ENCODE measurements around the gene KCNG2. TPM values are rescaled to one million over a fixed set of nuclear protein-coding genes. Genes with fewer than 3 reads are reported as not detected.

Gene KCNG2
- total RNA-seq, 1 experiment from 2014 or later, result not detected

GRCh38 chr18:79900610-79901570, 103.2 kb downstream of the KCNG2 start:
- ChIA-PET CTCF (no interaction called here), POLR2A (ENCODE audit: unreplicated experiment) (no interaction called here)
- Histone ChIP-seq H4K20me1 (ENCODE audit: insufficient read depth) (no peaks in the 10 kb centered on the region), H2AFZ (no peak overlapping the region), H3K4me2 (no peak overlapping the region), H3K4me3 (no peak overlapping the region), H3K27me3 (ENCODE audit: insufficient read depth, low read depth) (no peaks in the 10 kb centered on the region), H3K27ac (no peak overlapping the region), H3K36me3 (ENCODE audit: low read depth) (no peaks in the 10 kb centered on the region), H3F3A (ENCODE audit: insufficient read depth, low read depth) (peaks cover 6% of the 10 kb centered on the region; the same call in 1 of the 2 replicates), H3K79me2 (ENCODE audit: low read depth) (no peaks in the 10 kb centered on the region), H3K4me1 (replicated peaks; ENCODE audit: insufficient read depth) (no peaks in the 10 kb centered on the region), H3K9me2 (ENCODE audit: insufficient read depth) (no peaks in the 10 kb centered on the region), H3K9me3 (ENCODE audit: insufficient read depth, low read depth) (peaks cover 28% of the 10 kb centered on the region)
- BruUV-seq (replicated peaks), result no TSS peak
- TF ChIP-seq CTCF (conservative IDR thresholded peaks at IDR 0.05), result no peak
- TF ChIP-seq EZH2 (IDR thresholded peaks at IDR 0.05; ENCODE audit: low read depth), result no peak
- intact Hi-C loops (cut with micrococcal nuclease; ENCODE audit: unreplicated experiment), result no loop called here
- no peak for DNase-seq

GRCh38 chr18:79901665-79902064, 103.9 kb downstream of the KCNG2 start:
- no peak for DNase-seq
- Histone ChIP-seq H3K27ac (no peak overlapping the region), H3K9me2 (ENCODE audit: insufficient read depth) (no peaks in the 10 kb centered on the region), H2AFZ (no peak overlapping the region), H3K79me2 (ENCODE audit: low read depth) (no peaks in the 10 kb centered on the region), H3K36me3 (ENCODE audit: low read depth) (no peaks in the 10 kb centered on the region), H4K20me1 (ENCODE audit: insufficient read depth) (no peaks in the 10 kb centered on the region), H3F3A (ENCODE audit: insufficient read depth, low read depth) (peaks cover 5% of the 10 kb centered on the region; the same call in 1 of the 2 replicates), H3K4me1 (replicated peaks; ENCODE audit: insufficient read depth) (no peaks in the 10 kb centered on the region), H3K4me2 (no peak overlapping the region), H3K27me3 (ENCODE audit: insufficient read depth, low read depth) (no peaks in the 10 kb centered on the region), H3K9me3 (ENCODE audit: insufficient read depth, low read depth) (peaks cover 22% of the 10 kb centered on the region; the same call in 1 of the 2 replicates), H3K4me3 (no peak overlapping the region)
- ChIA-PET CTCF (no interaction called here), POLR2A (ENCODE audit: unreplicated experiment) (no interaction called here)
- TF ChIP-seq EZH2 (IDR thresholded peaks at IDR 0.05; ENCODE audit: low read depth) (no peak), CTCF (conservative IDR thresholded peaks at IDR 0.05) (no peak)
- no TSS peak for BruUV-seq (replicated peaks)
- intact Hi-C loops (cut with micrococcal nuclease; ENCODE audit: unreplicated experiment), result no loop called here

GRCh38 chr18:79902075-79902474, 104.3 kb downstream of the KCNG2 start:
- H3F3A ChIP-seq (ENCODE audit: insufficient read depth, low read depth), result peaks cover under 1% of the 10 kb centered on the region; the same call in 1 of the 2 replicates
- CTCF ChIA-PET, result no interaction called here
- intact Hi-C loops (cut with micrococcal nuclease; ENCODE audit: unreplicated experiment), result no loop called here

More at GRCh38 chr18:79902075-79902474, 104.3 kb downstream of the KCNG2 start:
- H3K4me1 ChIP-seq (replicated peaks; ENCODE audit: insufficient read depth), result no peaks in the 10 kb centered on the region
- BruUV-seq (replicated peaks), result no TSS peak
- peaks cover 18% of the 10 kb centered on the region; the same call in 1 of the 2 replicates for H3K9me3 ChIP-seq (ENCODE audit: insufficient read depth, low read depth)
- POLR2A ChIA-PET (ENCODE audit: unreplicated experiment), result no interaction called here
- no peaks in the 10 kb centered on the region for H3K79me2 ChIP-seq (ENCODE audit: low read depth)
- no peak overlapping the region for H3K4me2 ChIP-seq
- H2AFZ ChIP-seq, result no peak overlapping the region
- H3K27ac ChIP-seq, result no peak overlapping the region
- H3K27me3 ChIP-seq (ENCODE audit: insufficient read depth, low read depth), result no peaks in the 10 kb centered on the region
- no peak overlapping the region for H3K4me3 ChIP-seq
- TF ChIP-seq CTCF (conservative IDR thresholded peaks at IDR 0.05), result no peak
- no peak for TF ChIP-seq EZH2 (IDR thresholded peaks at IDR 0.05; ENCODE audit: low read depth)
- no peak for DNase-seq
- no peaks in the 10 kb centered on the region for H3K9me2 ChIP-seq (ENCODE audit: insufficient read depth)
- no peaks in the 10 kb centered on the region for H4K20me1 ChIP-seq (ENCODE audit: insufficient read depth)
- no peaks in the 10 kb centered on the region for H3K36me3 ChIP-seq (ENCODE audit: low read depth)
